ENCODE data around the gene CLNK.

CLNK gene

DNA sequence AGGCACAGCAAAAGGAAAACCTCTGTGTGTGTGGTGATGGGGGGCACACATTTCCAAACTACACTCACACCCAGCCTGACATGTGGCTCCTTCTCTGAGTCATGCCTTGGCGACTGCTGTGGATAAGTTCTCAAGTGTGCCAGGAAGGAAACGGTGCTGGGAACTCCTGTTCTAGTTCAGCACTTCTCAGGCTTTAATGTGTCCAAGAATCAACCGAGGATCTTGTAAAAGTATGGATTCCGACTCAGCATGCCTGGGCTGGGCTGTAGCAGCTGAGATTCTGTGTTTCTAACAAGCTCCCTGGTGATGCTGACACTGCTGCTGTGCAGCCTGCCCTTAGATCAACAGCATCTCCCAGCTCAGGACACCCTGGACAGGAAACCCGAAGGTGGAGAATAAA lies 20.2 kb downstream of the CLNK start:
- in situ Hi-C loops (cut with MboI; ENCODE audit: low sequenced_read_pairs) = no loop called here

- in situ Hi-C loops (cut with MboI; ENCODE audit: low sequenced_read_pairs) = no loop called here
These were observed 21.6 kb downstream of the CLNK start for GRCh38 chr4:10662937-10663336.

- in situ Hi-C loops (cut with MboI; ENCODE audit: low sequenced_read_pairs) = no loop called here
These were observed 23.5 kb downstream of the CLNK start for GRCh38 chr4:10661047-10661446.

GRCh38 chr4:10659251-10659650 lies 25.3 kb downstream of the CLNK start:
- in situ Hi-C loops (cut with MboI; ENCODE audit: low sequenced_read_pairs) = no loop called here

- in situ Hi-C loops (cut with MboI; ENCODE audit: low sequenced_read_pairs) = no loop called here
These were observed 27.6 kb downstream of the CLNK start for GRCh38 chr4:10656988-10657387.

DNA sequence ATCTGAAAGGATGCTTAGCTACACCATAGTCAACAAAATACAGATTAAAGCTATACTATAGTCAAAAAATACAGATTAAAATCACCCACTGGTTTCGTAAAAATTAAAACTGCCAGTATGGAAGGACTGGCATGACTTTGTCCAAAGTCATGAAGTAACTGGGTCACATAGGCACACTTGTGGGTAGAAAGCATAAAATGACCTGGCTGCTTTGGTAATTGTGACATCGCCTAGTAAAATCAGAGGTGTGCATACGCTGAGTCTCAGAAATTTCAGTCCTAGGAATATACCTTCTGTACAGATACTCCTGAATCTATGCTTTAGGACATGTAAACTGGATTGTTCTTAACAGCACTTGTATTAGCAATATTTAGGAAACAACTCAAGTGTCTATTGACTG lies 28.1 kb downstream of the CLNK start:
- in situ Hi-C loops (cut with MboI; ENCODE audit: low sequenced_read_pairs) = no loop called here

DNA sequence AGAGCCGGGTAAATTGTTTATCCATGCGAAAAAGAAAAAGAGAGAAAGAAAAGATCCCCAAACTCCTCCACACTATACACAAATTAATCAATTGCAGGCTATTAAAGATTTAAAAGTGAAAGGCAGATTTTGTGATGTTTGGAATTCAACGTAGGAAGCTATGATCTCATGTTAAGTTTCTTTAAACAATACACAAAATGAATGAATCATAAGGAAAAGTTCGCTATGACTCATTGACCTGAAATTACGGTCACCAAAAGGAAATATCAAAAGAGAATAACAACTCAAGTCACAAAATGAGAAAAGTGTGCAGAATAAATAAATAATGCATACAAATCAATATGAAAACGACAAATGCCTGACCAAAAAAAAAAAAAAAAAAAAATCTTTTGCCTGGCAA lies 28.6 kb downstream of the CLNK start:
- in situ Hi-C loops (cut with MboI; ENCODE audit: low sequenced_read_pairs) = no loop called here

- in situ Hi-C loops (cut with MboI; ENCODE audit: low sequenced_read_pairs) = no loop called here
These were observed 36.1 kb downstream of the CLNK start for GRCh38 chr4:10648479-10648878.

GRCh38 chr4:10647846-10648245 lies 36.7 kb downstream of the CLNK start:
- in situ Hi-C loops (cut with MboI; ENCODE audit: low sequenced_read_pairs) = no loop called here

DNA sequence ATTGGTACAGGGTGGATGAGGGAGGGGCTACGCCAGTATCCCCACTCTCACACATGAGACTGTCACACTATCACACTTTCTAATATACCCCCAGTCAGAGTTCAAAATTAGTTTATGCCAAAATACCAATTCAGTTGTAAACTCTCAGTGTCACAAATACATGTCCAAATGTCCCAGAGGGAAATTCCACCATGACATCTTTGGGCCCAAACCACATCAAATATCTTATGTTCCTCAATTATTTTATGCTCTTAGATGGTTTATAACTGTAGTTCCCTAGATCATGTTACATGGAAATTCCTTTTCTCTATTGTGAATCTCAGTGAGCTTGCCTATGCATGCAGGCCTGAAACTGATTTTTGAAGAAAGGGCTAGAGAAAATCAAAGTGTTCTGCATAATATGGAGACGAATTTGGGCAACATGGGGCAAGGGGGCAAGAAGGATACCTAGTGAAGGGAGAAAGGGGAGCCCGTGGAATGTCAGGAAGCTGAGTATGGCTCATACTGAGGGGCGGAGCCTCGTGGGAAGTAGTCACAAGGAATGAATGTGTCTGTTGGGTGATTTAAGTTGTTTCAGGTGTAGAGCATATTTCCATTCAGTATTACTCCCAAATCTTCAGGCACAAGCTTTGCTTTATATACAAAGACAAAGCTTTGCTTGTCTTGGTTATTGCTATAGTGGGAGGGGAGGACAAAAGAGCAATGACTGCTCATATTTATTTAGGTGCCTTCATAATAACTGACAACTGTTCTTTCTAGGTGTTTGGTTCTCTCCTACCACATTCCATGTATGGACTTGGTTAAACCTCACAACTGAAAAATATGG lies 40.8 kb downstream of the CLNK start:
- in situ Hi-C loops (cut with MboI; ENCODE audit: low sequenced_read_pairs) = no loop called here

DNA sequence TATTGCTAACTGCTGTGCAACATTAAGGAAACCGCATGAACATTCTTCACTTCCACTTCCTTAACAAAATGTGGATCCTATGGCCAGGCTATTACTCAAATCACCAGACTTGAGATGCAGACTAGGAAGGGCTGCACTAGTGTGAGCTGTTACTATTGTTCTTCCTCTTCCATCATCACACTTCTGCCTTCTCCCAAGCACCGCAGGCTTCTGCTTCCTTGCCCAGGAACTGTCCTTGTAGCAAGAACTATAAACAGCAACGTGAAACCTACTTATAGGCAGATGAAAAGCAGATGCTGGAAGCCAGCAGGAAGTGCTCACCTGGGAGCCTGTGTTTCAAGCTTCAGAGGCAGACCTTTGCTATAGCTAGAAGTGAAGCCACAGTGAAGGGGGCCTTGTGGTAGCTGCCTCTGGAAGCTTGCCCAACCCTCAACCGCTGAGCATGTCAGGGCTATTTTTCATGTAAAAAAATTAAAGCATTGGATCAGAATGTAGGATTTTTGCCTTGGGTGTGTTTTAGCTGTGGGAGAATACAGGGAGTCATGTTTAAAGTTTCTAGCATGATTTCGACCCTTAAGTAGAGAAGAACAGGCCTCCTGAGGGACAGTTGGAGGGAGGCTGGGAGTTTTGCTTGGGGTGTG lies 43.9 kb downstream of the CLNK start:
- in situ Hi-C loops (cut with MboI; ENCODE audit: low sequenced_read_pairs) = no loop called here

DNA sequence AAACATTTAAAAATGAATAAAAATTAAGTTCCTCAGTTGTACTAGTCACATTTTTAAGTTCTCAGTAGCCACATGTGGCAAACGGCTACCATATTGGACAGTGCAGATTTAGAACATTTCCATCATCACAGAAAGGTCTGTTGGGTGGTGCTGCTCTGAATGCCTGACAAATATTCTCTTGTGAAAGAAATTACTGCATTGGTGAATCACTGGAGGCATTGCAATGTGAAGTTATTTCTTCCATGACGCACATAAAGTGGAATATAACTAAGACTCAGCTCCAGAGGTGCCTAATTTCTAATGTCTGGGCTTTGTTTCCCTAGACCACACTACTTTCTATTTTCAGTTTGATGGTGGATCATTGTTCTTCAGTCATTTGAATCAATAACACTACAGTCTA lies 44.9 kb downstream of the CLNK start:
- in situ Hi-C loops (cut with MboI; ENCODE audit: low sequenced_read_pairs) = no loop called here

DNA sequence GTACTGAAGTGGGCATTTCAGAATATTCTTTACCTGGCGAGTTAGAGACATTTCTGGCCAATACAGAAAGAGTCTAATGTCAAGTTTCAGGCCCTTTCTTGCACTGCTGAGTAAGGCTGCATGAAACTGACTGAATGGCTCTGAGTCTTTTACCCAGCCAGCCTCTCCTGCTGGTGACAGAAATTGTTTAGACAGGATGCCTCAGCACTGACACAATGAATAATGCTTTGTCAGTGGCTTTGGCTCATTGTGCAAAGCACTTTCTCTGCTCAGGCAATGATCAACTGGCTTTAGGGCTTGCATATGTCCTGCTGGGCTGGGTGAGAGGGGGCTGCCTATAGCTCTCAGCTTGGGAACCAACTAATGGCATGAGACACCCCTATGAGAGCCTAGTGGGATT lies 45.5 kb downstream of the CLNK start:
- in situ Hi-C loops (cut with MboI; ENCODE audit: low sequenced_read_pairs) = no loop called here

DNA sequence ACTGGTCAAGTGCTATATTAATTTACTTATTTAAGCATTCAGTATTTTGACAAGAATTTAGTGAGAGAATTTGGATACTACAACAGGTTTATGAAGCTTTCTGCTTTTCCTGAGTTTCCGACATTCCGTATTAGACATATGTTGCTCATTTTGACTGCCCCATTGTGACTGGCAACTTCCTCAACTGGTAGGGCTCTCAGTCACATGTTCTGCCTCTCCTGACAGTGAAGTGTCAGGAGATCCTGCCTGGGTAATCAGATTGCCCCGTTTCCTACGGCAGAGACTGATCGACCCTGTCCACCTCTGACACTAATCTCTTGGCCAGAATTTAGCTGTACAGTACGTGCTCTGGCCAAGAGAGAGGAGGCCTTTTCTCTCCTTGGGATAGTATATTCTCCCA lies 49.5 kb downstream of the CLNK start:
- in situ Hi-C loops (cut with MboI; ENCODE audit: low sequenced_read_pairs) = no loop called here

DNA sequence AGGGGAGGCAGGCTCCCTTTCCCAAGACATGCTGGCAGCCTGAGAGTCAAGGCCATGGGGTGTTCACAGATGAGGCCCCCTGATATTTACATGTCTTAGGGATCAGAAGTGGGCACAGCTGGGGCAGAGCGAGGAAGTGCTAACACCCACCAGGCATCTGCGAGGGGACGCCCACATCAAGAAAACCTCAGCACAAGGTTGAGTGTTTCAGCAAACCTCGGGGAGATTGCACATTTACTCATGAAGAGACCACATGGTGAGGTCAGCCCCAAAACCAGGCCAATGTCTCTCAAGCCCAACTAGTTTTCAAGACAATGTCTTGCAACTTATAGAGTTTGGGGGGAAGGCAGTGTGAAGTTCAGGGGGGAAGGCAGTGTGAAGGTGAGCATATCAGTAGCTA lies 55.2 kb downstream of the CLNK start:
- in situ Hi-C loops (cut with MboI; ENCODE audit: low sequenced_read_pairs) = no loop called here

DNA sequence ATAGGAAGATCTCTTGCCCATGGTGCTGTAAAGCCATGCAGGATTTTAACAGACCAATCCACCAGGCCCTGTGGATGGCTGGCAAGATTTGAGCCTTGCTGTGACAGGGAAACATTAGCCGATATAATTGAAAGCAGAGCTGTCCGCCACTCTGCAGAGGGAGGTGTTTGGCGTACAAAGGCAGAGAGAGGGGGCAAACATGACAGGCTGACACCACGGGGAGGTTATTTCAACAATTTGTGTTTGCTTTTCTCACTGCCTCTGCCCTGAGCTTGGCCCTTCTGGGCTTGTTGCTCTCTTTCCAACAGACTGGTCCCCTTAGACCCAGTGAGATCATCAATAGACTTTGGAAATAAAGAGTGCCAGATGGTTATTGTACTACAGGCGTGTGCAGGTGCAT lies 59.4 kb downstream of the CLNK start:
- in situ Hi-C loops (cut with MboI; ENCODE audit: low sequenced_read_pairs) = no loop called here

GRCh38 chr4:10623862-10624261 lies 60.7 kb downstream of the CLNK start:
- in situ Hi-C loops (cut with MboI; ENCODE audit: low sequenced_read_pairs) = no loop called here

DNA sequence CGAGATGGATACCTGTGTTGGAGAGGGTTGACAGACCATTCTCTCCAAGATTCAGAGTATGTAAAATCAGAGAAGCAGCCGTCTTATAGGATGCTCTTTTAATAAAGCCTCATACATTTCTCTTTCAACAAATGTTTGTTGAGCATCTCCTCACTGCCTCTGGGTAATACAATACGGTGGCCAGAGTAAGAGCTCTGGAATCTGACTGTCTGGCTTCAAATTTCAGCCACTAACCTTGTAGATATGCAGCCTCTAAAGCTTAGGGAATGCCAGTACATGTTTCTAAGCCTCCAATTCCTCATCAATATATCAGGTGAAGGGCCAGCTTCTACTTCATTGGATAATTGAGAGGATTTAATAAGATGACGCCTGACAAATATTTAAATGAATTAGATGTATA lies 61.3 kb downstream of the CLNK start:
- in situ Hi-C loops (cut with MboI; ENCODE audit: low sequenced_read_pairs) = no loop called here

DNA sequence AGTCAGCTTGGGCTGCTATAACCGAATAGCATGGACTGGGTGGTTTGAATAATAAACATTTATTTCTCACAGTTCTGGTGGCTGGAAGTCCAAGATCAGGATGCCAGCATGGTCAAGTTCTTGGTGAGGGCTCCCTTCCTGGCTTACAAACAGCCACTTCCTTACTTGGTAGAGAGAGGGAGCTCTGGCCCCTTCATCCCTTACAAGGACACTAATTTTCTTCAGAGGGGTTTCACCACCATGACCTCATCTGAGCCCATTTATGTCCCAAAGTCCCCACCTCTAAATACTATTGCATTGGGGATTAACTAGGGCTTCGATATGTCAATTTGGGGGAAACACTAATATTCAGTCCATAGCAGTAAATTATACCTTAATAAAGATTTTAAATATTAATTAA lies 61.8 kb downstream of the CLNK start:
- in situ Hi-C loops (cut with MboI; ENCODE audit: low sequenced_read_pairs) = no loop called here

- in situ Hi-C loops (cut with MboI; ENCODE audit: low sequenced_read_pairs) = no loop called here
These were observed 63.6 kb downstream of the CLNK start for GRCh38 chr4:10620935-10621488.

GRCh38 chr4:10619855-10620254 lies 64.7 kb downstream of the CLNK start:
- in situ Hi-C loops (cut with MboI; ENCODE audit: low sequenced_read_pairs) = no loop called here

DNA sequence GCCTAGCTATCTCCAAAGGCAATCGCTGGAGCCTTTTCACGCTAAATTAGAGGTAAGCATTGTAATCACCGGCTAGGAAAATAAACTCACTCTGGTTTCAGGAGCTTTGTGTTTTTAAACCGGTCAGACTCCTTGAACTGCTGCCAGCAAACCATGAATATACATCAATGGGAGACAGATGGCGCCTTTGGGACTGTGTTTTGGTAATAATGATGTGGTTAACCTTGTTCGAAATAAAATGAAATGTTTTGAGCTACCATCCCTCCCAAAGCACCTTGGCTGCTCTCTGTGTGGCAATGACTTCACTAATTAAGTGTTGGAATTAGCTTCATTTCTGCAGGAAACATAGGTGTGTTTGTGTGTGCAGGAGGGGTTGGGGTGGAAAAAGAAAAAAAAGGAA lies 65.3 kb downstream of the CLNK start:
- in situ Hi-C loops (cut with MboI; ENCODE audit: low sequenced_read_pairs) = no loop called here
